Measurements from ENCODE around the gene HSPB7.
"Not testable (repeated sequence)": the region's sequence is repeated elsewhere in the genome, so short reads cannot be mapped to it uniquely, and the experiment has no call there.

Gene HSPB7

DNA sequence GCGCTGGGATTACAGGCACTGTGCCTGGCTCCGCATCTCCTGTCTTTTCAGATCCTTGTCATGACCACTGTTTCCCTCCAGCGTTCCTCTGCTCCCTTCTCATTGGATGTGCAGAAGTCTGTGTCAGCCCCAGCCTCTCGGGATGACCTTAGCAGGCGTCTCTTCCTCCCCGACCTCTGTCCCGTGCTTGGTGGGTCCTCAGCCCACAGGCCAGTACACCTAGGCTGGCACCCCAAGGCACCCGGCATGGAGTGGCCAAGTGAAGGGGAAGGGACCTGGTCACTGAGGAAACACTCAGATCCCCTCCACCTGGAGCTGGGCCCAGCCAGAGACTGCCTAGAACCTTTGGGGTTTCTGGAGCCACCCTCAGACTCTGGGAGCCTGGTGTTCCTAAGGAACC, 23.4 kb upstream of the HSPB7 start:
- ATAC-seq (ENCODE audit: low read depth) = no peak
- Mint-ChIP-seq H3K27ac (no peak overlapping the region), H3K4me3 (no peak overlapping the region), H3K4me1 (no peaks in the 10 kb centered on the region), H3K9me3 (no peaks in the 10 kb centered on the region), H3K27me3 (peaks cover 25% of the 10 kb centered on the region), H3K36me3 (no peaks in the 10 kb centered on the region)
- no peak for DNase-seq (ENCODE audit: low spot score in 2 of 2)

DNA sequence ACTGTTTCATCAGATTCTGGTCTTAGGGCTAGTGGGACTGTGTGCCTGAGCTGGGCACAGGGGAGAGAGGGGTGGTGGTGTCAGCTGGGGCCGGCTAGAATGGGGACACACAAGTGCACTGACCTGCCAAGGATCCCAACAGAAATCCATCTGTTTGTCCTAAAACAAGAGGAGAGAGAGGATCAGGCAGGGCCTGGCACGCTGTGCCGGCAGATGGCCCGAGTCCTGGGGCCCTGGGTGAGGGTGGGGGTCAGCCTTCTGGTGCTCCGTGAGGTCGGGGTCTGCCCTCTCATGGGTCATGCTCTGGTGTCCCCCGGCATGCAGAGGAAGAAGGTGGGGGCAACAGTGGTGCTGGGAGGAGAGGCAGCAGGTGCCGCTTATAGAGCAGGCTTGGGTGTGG, 22.0 kb upstream of the HSPB7 start:
- not testable (repeated sequence) for DNase-seq (ENCODE audit: low spot score in 2 of 2); H3K4me3 Mint-ChIP-seq; H3K27ac Mint-ChIP-seq; H3K36me3 Mint-ChIP-seq; H3K9me3 Mint-ChIP-seq; ATAC-seq (ENCODE audit: low read depth); H3K4me1 Mint-ChIP-seq
- peaks cover 21% of the 10 kb centered on the region for H3K27me3 Mint-ChIP-seq

DNA sequence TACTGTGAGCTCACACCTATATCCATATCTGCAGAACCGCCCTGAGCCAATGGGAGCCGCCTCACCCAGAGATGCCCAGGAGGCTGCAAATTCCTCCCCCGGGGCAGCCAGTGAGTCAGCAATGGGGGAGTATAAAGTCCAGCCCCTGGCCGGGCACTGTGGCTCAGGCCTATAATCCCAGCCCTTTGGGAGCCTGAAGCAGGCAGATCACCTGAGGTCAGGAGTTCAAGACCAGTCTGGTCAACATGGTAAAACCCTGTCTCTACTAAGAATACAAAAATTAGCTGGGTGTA, 20.7 kb upstream of the HSPB7 start:
- Mint-ChIP-seq H3K4me3 (no peak overlapping the region), H3K4me1 (no peaks in the 10 kb centered on the region), H3K36me3 (no peaks in the 10 kb centered on the region), H3K27ac (no peak overlapping the region), H3K9me3 (no peaks in the 10 kb centered on the region), H3K27me3 (peaks cover 16% of the 10 kb centered on the region)
- DNase-seq (ENCODE audit: low spot score in 2 of 2) (no peak), ATAC-seq (ENCODE audit: low read depth) (no peak)

DNA sequence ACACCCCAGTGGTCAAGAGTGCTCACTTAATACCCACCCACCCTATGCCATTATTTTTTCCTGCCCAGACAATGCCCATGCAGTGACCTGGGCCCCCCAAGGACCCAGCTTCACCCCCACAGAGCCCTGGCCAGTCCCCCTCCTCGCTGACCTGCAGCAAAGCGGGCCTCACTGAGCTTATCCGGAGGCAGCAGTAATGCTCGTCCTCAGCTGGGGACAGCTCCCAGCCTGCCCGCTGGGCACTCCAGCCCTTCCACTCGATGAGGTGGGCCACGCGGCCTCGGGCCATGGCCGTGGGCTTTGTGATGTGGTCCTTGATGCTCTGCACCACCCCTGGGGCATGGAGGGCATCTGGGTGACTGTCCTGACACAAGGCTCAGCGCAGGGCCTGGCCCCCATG, 18.6 kb upstream of the HSPB7 start:
- peaks cover 15% of the 10 kb centered on the region for H3K27me3 Mint-ChIP-seq
- ATAC-seq (ENCODE audit: low read depth); H3K27ac Mint-ChIP-seq; DNase-seq (ENCODE audit: low spot score in 2 of 2); H3K36me3 Mint-ChIP-seq; H3K9me3 Mint-ChIP-seq; H3K4me3 Mint-ChIP-seq; H3K4me1 Mint-ChIP-seq: not testable (repeated sequence)

DNA sequence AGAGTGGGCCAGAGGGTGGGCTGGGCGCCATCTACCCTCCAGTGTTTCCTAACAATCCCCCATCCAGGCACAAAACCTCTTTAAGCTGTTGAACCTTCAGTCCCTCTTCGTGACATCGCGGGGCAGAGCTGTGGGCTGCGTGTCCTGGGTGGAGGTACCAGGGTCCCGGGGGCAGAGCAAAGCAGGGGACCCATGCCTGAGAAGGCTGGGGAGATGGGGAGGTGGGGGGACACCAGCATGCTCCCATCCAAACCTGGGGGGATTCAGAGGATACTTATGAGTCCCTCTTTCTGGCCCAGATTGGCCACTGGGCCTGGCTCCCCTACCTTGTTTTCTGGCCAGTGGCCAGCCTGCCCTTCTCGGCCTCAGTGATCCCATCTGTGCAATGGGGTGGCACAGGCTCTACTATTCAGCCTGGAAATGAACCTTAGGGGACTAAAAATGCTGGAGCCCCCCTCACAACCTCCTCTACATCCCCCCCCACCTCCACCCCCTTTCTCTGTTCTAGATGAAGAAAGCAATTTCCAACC, 15.3 kb upstream of the HSPB7 start:
- H3K9me3 Mint-ChIP-seq; H3K36me3 Mint-ChIP-seq; DNase-seq (ENCODE audit: low spot score in 2 of 2): not testable (repeated sequence)

DNA sequence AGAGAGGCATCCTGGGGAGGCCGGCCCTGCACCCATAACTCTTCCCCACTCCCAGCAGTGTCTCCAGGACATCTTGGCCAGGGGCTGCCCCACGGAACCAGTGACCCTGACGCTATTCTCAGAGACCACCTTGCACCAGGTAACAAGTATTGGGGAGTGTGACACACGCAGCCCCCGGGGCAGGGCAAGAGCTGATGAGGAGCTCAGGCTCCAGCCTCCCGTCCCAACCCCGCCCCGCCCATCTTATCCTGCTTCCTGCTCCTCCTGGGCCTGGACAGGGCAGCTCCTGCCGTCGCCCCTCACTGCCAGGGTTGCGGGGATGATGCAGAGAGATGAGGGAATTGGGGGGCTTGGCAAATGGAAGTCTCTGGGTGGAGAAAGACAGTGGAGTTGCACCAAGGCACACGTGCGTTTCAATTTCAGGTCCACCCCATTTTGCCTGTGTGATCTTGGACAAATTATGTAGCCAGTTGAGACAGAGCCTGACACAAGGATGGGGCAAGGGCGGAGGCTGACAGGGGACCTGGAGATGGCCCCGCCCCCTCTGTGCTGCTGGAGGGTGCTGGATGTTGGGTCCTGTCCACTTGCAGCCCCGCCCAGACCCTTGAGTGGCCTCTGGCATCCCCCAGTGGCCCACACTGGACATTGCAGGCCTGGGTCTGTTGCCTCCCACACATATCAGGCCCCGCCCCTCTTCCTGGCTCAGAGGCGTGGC, 14.7 kb upstream of the HSPB7 start:
- peak; percentile 46 to 59 for DNase-seq (ENCODE audit: low spot score in 2 of 2)
- Mint-ChIP-seq H3K27ac (no peak overlapping the region), H3K4me1 (peaks cover 5% of the 10 kb centered on the region), H3K36me3 (no peaks in the 10 kb centered on the region), H3K4me3 (no peak overlapping the region), H3K9me3 (no peaks in the 10 kb centered on the region), H3K27me3 (peaks cover 32% of the 10 kb centered on the region)
- ATAC-seq (ENCODE audit: low read depth) = peak; percentile 92

More for the DNA sequence above, 15.3 kb upstream of the HSPB7 start:
- H3K27ac Mint-ChIP-seq; ATAC-seq (ENCODE audit: low read depth); H3K4me3 Mint-ChIP-seq; H3K4me1 Mint-ChIP-seq: not testable (repeated sequence)
- H3K27me3 Mint-ChIP-seq = peaks cover 30% of the 10 kb centered on the region

DNA sequence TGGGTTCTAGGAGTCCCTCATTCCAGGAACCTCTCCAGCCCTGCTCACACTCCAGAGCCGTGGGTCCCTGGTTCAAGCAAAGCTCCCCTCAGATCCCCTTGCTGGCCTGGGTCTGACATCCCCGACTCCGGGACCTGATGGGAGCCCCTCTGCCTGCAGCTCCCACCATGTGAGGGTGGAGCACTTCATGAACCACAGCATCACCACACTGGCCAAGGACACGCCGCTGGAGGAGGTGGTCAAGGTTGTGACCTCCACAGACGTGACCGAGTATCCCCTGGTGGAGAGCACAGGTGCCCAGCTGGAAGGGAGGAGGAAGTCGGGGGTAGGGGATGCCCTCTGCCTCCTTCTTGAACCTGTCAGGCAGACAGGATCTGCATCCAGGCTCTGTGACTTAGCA, 13.7 kb upstream of the HSPB7 start:
- no peak overlapping the region for H3K4me3 Mint-ChIP-seq
- no peaks in the 10 kb centered on the region for H3K9me3 Mint-ChIP-seq
- H3K27ac Mint-ChIP-seq = no peak overlapping the region
- H3K36me3 Mint-ChIP-seq = no peaks in the 10 kb centered on the region
- ATAC-seq (ENCODE audit: low read depth) (no peak), DNase-seq (ENCODE audit: low spot score in 2 of 2) (no peak)
- peaks cover 5% of the 10 kb centered on the region for H3K4me1 Mint-ChIP-seq
- H3K27me3 Mint-ChIP-seq = peaks cover 23% of the 10 kb centered on the region

DNA sequence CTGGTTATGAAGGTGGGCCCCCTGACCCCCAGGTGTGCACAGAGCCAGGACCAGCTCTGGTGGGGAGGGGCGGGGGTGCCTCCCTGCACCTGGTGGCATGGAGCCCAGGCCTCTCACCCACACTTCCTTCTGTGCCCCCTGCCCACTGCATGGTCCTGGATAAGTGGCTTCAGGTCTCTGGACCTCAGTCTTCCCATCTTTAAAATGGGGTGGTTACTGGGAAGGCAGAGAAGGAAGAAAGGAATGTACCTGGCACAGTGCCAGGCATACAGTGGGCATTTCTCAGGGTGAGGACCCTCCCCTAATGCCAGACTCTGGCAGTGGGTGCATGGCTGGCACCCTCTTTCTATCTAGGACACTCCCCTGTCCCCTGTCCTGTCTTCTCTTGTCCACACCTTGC, 11.4 kb upstream of the HSPB7 start:
- H3K9me3 Mint-ChIP-seq = no peaks in the 10 kb centered on the region
- ATAC-seq (ENCODE audit: low read depth) = no peak
- no peak for DNase-seq (ENCODE audit: low spot score in 2 of 2)
- H3K27ac Mint-ChIP-seq = no peak overlapping the region
- peaks cover 23% of the 10 kb centered on the region for H3K27me3 Mint-ChIP-seq
- H3K36me3 Mint-ChIP-seq = no peaks in the 10 kb centered on the region
- H3K4me3 Mint-ChIP-seq = no peak overlapping the region
- H3K4me1 Mint-ChIP-seq = peaks cover 5% of the 10 kb centered on the region

DNA sequence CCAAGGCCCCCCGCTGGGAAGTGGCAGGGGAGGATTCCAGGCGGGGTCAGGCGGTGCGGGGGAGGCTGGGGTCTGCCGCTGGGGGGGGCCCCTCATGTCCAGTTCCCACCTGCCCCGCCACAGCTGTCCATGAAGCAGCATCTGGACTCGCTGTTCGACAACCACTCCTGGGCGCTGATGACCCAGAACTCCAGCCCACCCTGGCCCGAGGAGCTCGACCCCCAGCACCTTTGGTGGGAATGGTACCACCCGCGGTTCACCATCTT, 11.1 kb upstream of the HSPB7 start:
- not testable (repeated sequence) for H3K4me3 Mint-ChIP-seq; H3K36me3 Mint-ChIP-seq; H3K4me1 Mint-ChIP-seq; H3K27ac Mint-ChIP-seq; H3K9me3 Mint-ChIP-seq; ATAC-seq (ENCODE audit: low read depth); DNase-seq (ENCODE audit: low spot score in 2 of 2)
- peaks cover 23% of the 10 kb centered on the region for H3K27me3 Mint-ChIP-seq

DNA sequence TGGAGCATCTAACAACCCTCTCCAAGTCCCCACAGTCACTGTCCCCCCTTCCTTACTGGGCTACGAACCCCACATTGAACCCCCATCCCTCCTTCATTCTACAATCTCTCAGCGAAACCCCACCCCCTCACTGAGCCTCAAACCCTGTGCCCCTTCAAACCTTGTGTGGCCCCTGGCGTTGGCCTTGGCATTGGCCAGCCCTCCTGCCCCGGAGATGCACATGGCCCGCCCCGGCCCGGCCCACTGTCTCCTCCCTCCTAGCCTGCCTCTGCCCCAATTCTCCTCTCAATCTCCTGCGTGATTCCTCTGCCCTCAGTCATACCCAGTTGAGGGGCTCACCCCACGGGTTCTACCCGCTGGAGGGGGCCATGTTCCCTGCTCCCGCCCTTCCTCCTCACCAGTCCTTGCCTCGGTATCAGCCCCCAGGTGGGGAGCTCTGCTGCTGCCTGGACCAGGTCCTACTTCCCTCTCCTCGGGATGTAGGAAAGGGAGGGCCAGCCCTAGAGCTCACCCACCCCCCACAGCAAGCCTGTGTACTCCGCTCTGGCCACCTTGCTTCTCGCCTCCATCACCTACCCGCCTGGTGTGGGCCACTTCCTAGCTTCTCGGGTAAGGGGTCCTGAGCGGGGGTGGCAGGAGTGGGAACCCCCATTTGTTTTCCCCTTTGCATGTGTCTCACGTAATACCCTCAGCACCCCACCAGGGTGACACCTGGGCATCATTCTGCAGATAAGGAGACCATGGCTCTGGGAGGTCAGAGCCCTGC, 10.6 kb upstream of the HSPB7 start:
- Mint-ChIP-seq H3K9me3 (no peaks in the 10 kb centered on the region), H3K27me3 (peaks cover 23% of the 10 kb centered on the region), H3K4me3 (peak overlapping the region; percentile 24), H3K4me1 (peaks cover 5% of the 10 kb centered on the region), H3K36me3 (no peaks in the 10 kb centered on the region), H3K27ac (no peak overlapping the region)
- DNase-seq (ENCODE audit: low spot score in 2 of 2) (no peak), ATAC-seq (ENCODE audit: low read depth) (no peak)

DNA sequence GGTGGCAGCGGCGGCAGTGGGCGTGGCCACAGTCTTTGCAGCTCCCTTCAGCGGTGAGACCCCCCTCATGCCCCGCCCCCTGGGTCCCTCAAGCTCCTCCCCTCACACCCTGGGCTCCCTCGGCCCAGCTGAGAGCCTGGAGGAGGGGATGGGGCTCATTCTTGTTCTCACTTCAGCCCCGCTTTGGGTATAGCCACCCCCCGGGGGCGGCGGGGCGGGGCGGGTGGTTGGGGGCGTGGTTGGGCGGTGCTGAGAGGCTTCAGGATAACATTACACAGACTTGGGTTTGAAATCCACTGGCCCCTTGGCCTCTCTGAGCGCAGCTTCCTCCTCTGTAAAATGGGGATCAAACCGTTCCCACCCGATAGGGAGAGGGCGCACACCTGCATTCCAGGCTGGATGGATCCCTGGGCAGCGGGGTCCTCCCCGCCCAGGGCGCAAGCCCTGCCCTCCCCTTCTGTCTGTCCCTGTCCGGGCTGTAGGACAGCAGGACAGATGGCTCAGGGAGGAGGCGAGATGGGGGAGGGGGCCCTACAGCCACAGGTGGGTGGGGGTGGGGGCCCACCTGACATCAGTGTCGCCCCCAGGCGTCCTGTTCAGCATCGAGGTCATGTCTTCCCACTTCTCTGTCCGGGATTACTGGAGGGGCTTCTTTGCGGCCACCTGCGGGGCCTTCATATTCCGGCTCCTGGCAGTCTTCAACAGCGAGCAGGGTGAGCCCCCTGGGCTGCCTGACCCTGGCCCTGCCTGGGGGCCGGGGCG, 9.1 kb upstream of the HSPB7 start:
- H3K4me3 Mint-ChIP-seq = peak overlapping the region; percentile 44
- H3K9me3 Mint-ChIP-seq = no peaks in the 10 kb centered on the region
- no peak overlapping the region for H3K27ac Mint-ChIP-seq
- H3K4me1 Mint-ChIP-seq = peaks cover 2% of the 10 kb centered on the region
- H3K36me3 Mint-ChIP-seq = no peaks in the 10 kb centered on the region
- DNase-seq (ENCODE audit: low spot score in 2 of 2) (no peak), ATAC-seq (ENCODE audit: low read depth) (peak; percentile 53)
- H3K27me3 Mint-ChIP-seq = peaks cover 21% of the 10 kb centered on the region

DNA sequence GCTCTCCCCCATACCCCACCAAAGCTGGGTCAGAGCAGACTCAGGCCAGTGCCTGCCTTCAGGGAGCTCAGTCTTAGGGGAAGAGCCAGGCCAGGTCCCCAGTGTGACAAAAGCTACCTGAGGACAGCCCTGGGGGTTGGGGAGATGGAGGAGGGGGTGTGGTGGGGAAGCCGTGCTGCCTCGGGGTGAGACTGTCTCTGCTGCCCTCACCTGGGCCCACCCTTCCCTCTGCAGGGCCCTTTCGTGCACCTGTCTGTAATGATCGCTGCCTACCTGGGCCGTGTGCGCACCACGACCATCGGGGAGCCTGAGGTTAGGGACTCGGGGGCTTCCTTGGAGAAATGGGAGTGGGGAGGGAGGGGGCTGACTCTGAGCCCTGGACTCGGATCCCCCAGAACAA, 8.5 kb upstream of the HSPB7 start:
- ATAC-seq (ENCODE audit: low read depth); H3K36me3 Mint-ChIP-seq; H3K4me1 Mint-ChIP-seq; H3K27ac Mint-ChIP-seq; H3K9me3 Mint-ChIP-seq; H3K4me3 Mint-ChIP-seq; DNase-seq (ENCODE audit: low spot score in 2 of 2): not testable (repeated sequence)
- H3K27me3 Mint-ChIP-seq = peaks cover 26% of the 10 kb centered on the region

DNA sequence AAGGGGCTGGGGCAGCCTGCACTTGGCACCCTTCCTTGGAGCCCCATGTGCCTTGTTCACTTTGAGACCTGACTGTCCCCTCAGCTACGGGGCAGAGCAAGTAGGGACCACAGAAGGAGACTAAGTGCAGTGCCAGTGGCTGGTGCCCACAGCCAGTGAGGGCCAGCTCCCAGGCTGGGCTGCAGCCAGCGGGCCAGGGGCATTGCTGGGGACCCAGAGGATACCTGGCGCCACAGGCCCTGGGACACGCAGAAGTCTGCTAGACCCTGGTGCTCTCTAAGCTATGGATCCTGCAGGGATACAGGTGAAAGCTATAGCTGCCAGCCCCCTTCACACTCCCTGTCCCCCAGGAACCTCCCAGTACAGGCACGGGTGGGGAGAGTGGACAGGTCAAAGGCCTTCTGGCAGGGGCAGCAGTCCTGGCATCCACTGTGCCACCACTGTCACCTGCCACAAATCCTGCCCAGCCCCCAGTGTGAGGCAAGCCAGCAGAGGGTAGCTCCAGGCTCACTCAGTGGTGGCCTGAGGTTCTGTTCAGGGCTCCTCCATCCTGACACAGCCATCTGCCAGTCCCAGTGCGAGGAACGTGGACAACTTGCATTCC, 5.3 kb upstream of the HSPB7 start:
- ATAC-seq (ENCODE audit: low read depth) (no peak), DNase-seq (ENCODE audit: low spot score in 2 of 2) (no peak)
- H3K4me1 Mint-ChIP-seq = no peaks in the 10 kb centered on the region
- no peak overlapping the region for H3K4me3 Mint-ChIP-seq
- no peaks in the 10 kb centered on the region for H3K36me3 Mint-ChIP-seq
- no peaks in the 10 kb centered on the region for H3K9me3 Mint-ChIP-seq
- H3K27ac Mint-ChIP-seq = no peak overlapping the region
- peaks cover 10% of the 10 kb centered on the region for H3K27me3 Mint-ChIP-seq

DNA sequence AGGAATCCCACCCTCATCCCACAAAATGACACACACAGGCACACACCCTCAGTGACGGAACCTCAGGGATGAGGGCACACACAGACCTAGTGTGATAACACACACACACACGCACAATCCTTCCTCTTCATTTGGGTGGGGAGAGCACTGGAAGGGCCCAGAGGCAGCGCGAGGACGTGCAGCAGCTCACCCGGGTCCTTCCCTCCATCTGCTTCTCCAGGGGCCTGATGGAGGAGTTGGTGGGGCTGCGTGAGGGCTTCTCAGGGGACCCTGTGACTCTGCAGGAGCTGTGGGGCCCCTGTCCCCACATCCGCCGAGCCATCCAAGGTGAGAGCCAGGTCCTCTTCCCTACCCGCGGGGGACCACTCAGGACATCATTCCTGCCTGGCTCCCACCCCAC, 4.5 kb upstream of the HSPB7 start:
- DNase-seq (ENCODE audit: low spot score in 2 of 2) (no peak), ATAC-seq (ENCODE audit: low read depth) (no peak)
- Mint-ChIP-seq H3K27me3 (peaks cover 6% of the 10 kb centered on the region), H3K4me1 (no peaks in the 10 kb centered on the region), H3K9me3 (no peaks in the 10 kb centered on the region), H3K27ac (no peak overlapping the region), H3K4me3 (no peak overlapping the region), H3K36me3 (no peaks in the 10 kb centered on the region)

Measured in memory B cell (primary cell).